ENCODE measurements around the gene SYP. TPM values are rescaled to one million over a fixed set of nuclear protein-coding genes. Genes with fewer than 3 reads are reported as not detected.

SYP gene
- total and polyA plus RNA-seq, 2 experiments from 2014 or later, result 1.4 to 2.1 TPM

GRCh38 chrX:49247916-49248811 is 48.2 kb upstream of the SYP start:
- no peaks in the 10 kb centered on the region for H3K36me3 ChIP-seq (replicated peaks; ENCODE audit: insufficient read depth, low read depth)
- WGBS (ENCODE audit: low lambda C conversion rate, missing lambda C conversion rate), result 90% methylated on average over 27 of the region's 28 CpGs

GRCh38 chrX:49247346-49247745 is 47.4 kb upstream of the SYP start:
- no peaks in the 10 kb centered on the region for H3K4me1 ChIP-seq (ENCODE audit: insufficient read depth)
- DNase-seq (ENCODE audit: low spot score), result no peak
- H4K20me1 ChIP-seq (ENCODE audit: insufficient read depth, poor library complexity, severe bottlenecking), result no peaks in the 10 kb centered on the region
- WGBS (ENCODE audit: low lambda C conversion rate, missing lambda C conversion rate), result 77% methylated on average over 11 of the region's 11 CpGs
- no peaks in the 10 kb centered on the region for H3K79me2 ChIP-seq
- no peak for TF ChIP-seq EZH2 (IDR thresholded peaks at IDR 0.05; ENCODE audit: borderline replicate concordance)
- TF ChIP-seq EZH2phosphoT487 (IDR thresholded peaks at IDR 0.05; ENCODE audit: low read depth, severe bottlenecking, unreplicated experiment), result no peak
- TF ChIP-seq CTCF (IDR thresholded peaks at IDR 0.05; ENCODE audit: poor library complexity), result no peak
- no peak overlapping the region for H3K4me2 ChIP-seq
- no peaks in the 10 kb centered on the region for H3K9me3 ChIP-seq (ENCODE audit: low read depth)
- no peaks in the 10 kb centered on the region for H3K27me3 ChIP-seq
- H3K4me3 ChIP-seq, result no peak overlapping the region
- no peaks in the 10 kb centered on the region for H3K36me3 ChIP-seq (replicated peaks; ENCODE audit: insufficient read depth, low read depth)
- H2AFZ ChIP-seq, result no peak overlapping the region
- no peaks in the 10 kb centered on the region for H3K9me2 ChIP-seq (replicated peaks; ENCODE audit: insufficient read depth)
- H3K27ac ChIP-seq, result no peak overlapping the region

More at GRCh38 chrX:49247916-49248811, 48.2 kb upstream of the SYP start:
- no peak overlapping the region for H3K27ac ChIP-seq
- no peaks in the 10 kb centered on the region for H3K79me2 ChIP-seq
- H3K27me3 ChIP-seq, result no peaks in the 10 kb centered on the region
- H3K9me2 ChIP-seq (replicated peaks; ENCODE audit: insufficient read depth), result no peaks in the 10 kb centered on the region
- H3K4me3 ChIP-seq, result no peak overlapping the region
- H4K20me1 ChIP-seq (ENCODE audit: insufficient read depth, poor library complexity, severe bottlenecking), result no peaks in the 10 kb centered on the region
- no peak overlapping the region for H3K4me2 ChIP-seq
- H2AFZ ChIP-seq, result no peak overlapping the region
- no peaks in the 10 kb centered on the region for H3K4me1 ChIP-seq (ENCODE audit: insufficient read depth)
- no peaks in the 10 kb centered on the region for H3K9me3 ChIP-seq (ENCODE audit: low read depth)
- no peak for DNase-seq (ENCODE audit: low spot score)
- TF ChIP-seq CTCF (IDR thresholded peaks at IDR 0.05; ENCODE audit: poor library complexity), result no peak
- no peak for TF ChIP-seq EZH2phosphoT487 (IDR thresholded peaks at IDR 0.05; ENCODE audit: low read depth, severe bottlenecking, unreplicated experiment)
- no peak for TF ChIP-seq EZH2 (IDR thresholded peaks at IDR 0.05; ENCODE audit: borderline replicate concordance)

GRCh38 chrX:49246541-49246940 is 46.5 kb upstream of the SYP start:
- no peak for TF ChIP-seq EZH2phosphoT487 (IDR thresholded peaks at IDR 0.05; ENCODE audit: low read depth, severe bottlenecking, unreplicated experiment)
- TF ChIP-seq CTCF (IDR thresholded peaks at IDR 0.05; ENCODE audit: poor library complexity), result no peak
- TF ChIP-seq EZH2 (IDR thresholded peaks at IDR 0.05; ENCODE audit: borderline replicate concordance), result no peak
- no peaks in the 10 kb centered on the region for H3K9me2 ChIP-seq (replicated peaks; ENCODE audit: insufficient read depth)
- no peaks in the 10 kb centered on the region for H3K9me3 ChIP-seq (ENCODE audit: low read depth)
- H3K4me1 ChIP-seq (ENCODE audit: insufficient read depth), result no peaks in the 10 kb centered on the region
- no peaks in the 10 kb centered on the region for H3K79me2 ChIP-seq
- 91% methylated on average over 10 of the region's 10 CpGs for WGBS (ENCODE audit: low lambda C conversion rate, missing lambda C conversion rate)
- H3K4me3 ChIP-seq, result no peak overlapping the region
- no peak overlapping the region for H2AFZ ChIP-seq
- H3K4me2 ChIP-seq, result no peak overlapping the region
- H3K36me3 ChIP-seq (replicated peaks; ENCODE audit: insufficient read depth, low read depth), result no peaks in the 10 kb centered on the region
- no peaks in the 10 kb centered on the region for H3K27me3 ChIP-seq
- H4K20me1 ChIP-seq (ENCODE audit: insufficient read depth, poor library complexity, severe bottlenecking), result no peaks in the 10 kb centered on the region
- DNase-seq (ENCODE audit: low spot score), result no peak
- H3K27ac ChIP-seq, result no peak overlapping the region

Data from hepatocyte (in vitro differentiated cells).